ENCODE measurements around the gene CD177. TPM values are rescaled to one million over a fixed set of nuclear protein-coding genes. Genes with fewer than 3 reads are reported as not detected.
"Not testable (repeated sequence)": the region's sequence is repeated elsewhere in the genome, so short reads cannot be mapped to it uniquely, and the experiment has no call there.

The CD177 gene
- polyA plus RNA-seq, 12 donors = 0.14 to 1.1 (median 0.30) TPM; not detected in 3

GRCh38 chr19:43332058-43332922 is 21.2 kb upstream of the CD177 start:
- no peak for DNase-seq

DNA sequence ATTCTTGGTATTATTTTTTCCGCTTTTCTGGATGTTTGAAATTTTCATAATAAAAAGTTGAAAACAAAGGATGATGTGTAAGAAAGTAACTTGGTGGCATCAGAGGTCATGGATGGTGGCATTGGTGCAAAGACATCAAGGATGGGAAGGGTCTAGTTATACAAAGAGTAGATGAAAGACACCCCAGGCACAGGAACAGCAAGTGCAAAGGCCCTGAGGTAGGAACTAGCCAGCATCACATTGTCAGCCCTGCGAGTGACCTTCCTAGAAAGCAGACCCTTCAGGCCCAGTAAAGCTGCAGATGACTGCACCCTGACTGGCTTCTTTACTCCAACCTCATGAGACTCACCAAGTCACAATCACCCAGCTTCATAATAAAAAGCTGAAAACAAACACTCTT is 17.0 kb upstream of the CD177 start:
- not testable (repeated sequence) for DNase-seq

GRCh38 chr19:43337737-43338136 is 15.7 kb upstream of the CD177 start:
- DNase-seq = no peak

- no peak for DNase-seq
These were observed 15.0 kb upstream of the CD177 start for GRCh38 chr19:43338530-43338929.

DNA sequence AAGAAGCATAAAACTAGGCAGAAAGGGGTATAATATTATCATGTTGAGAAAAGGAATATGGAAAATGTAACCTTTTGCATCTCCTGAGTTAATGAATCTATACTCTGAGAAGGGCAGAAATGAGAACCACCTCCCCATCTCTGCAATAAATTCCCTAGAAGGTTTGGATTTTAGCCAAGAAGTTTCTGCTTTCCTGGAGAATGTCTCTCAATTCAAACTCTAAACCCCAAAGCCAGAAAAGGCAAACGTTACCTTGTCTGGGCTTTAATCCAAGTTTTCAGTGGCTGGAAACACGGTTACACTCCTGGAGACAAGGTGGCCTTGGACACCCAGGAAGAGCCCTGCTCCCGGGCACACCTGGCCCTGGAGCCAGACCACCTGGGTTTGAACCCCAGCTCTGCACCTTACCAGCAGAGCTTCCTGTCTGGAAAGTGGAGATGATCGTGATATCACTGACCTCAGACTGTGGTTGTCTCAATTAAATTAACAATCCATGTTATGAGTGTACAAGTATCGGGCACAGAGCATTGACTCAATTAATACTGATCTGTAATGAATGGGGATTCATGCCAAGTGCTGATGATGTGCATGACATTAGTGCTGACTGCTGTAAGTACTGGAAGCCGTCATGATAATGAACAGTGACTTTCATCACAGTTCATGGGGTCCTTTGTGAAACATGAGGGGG is 14.1 kb upstream of the CD177 start:
- DNase-seq = not testable (repeated sequence)

- DNase-seq = not testable (repeated sequence)
These were observed 13.4 kb upstream of the CD177 start for GRCh38 chr19:43340101-43340500.

GRCh38 chr19:43341098-43341497 is 12.4 kb upstream of the CD177 start:
- not testable (repeated sequence) for DNase-seq

GRCh38 chr19:43342104-43342503 is 11.4 kb upstream of the CD177 start:
- DNase-seq = not testable (repeated sequence)

DNA sequence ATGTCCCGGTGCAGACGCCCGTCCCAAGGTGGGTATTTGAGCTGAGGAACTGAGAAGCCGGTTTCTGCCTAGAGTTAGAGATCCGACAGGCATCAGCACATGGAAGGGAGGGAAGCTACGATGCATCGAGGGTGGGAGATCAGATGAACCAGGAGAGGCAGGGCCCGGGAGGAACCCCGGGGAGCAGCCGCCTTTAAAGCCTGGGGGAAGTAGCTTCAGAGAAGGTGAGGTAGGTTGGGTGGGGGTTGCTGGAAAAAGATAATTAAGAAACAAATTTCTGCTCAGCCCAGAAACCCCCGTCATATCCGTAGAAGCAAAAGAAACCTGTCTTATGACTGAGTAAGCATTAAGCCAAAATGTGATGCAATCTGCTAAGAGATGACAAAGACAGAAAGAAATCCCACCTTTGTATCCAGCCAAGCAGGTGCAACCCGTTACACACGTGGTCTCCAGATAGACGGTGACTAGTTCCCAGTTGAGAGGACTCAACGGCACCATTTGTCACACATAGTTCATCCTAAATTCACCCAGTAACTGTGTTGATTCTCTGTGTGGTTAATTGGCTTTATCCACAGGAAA is 9.1 kb upstream of the CD177 start:
- not testable (repeated sequence) for DNase-seq

GRCh38 chr19:43349813-43350212 is 3.7 kb upstream of the CD177 start:
- DNase-seq = not testable (repeated sequence)

DNA sequence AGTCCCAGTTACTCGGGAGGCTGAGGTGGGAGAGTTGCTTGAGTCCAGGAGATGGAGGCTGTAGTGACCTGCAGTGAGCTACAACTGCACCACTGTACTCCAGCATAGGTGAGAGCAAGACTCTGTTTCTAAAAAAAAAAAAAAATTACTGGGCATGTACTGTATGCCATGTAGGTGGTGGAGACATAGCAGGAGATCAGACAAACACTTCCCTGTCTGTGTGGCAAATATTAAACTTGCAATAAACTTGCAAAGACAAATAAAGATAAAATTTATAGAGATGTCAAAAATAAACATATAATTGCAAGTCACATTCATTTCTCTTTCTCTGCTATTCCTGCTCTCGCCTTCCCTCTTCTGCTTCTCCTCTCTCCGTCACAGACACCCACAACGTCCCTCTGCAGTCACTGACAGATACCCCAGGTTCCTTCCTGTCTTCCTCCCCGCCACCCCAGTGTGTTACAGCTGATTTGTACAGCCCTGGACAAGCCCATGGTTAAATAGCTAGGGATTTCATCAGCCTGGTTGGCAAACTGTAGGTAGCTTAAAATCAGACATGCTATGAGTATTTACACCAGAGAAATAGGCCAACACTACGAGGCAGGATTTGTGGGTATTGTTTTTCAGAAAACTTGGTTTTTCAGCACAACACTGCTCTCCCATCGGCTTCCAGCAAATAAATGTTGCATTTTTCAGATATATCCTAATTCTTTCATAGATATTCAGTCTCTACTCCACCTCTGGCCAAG is 1.3 kb upstream of the CD177 start:
- no peak for DNase-seq

GRCh38 chr19:43354305-43354627 is 780 bp downstream of the CD177 start:
- DNase-seq = no peak

DNA sequence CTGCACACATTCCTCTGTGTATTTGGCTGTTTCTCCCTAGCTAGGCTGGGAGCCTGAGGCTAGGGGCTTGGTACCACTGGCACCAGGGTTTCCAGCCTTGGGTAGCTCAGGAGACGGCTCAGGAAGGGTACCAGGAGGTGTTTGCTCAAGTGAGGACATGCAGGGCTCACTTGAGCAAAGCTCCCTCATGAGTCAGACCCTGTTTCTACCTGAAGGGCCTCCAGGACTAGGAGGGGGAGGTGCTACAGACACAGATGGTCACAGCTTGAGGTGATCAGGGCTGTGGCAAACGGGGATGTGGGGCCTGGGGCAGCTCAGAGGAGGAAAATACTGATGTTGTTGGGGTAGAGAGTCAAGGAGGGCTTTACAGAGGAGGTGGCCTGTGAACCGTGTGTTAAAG is 3.3 kb downstream of the CD177 start:
- DNase-seq = not testable (repeated sequence)

GRCh38 chr19:43362179-43362578 is 8.7 kb downstream of the CD177 start:
- no peak for DNase-seq

DNA sequence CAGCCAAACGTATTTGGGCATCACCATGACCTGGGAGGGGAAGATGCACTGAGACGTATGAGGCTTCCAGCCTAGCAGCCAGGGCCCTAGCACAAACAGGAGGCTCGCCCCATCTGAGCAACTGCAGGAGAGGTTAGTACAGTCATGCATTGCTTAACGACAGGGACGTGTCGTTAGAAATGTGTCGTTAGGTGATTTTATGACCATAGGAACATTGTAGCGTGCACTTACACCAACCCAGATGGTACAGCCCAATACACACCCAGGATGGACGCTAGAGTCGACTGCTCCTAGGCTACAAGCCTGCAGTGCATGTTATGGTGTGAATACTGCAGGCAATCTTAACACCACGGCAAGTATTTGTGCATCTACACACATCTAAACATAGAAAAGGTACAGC is 9.3 kb downstream of the CD177 start:
- no peak for DNase-seq

- DNase-seq = not testable (repeated sequence)
These were observed 12.2 kb downstream of the CD177 start for GRCh38 chr19:43365677-43366076.

DNA sequence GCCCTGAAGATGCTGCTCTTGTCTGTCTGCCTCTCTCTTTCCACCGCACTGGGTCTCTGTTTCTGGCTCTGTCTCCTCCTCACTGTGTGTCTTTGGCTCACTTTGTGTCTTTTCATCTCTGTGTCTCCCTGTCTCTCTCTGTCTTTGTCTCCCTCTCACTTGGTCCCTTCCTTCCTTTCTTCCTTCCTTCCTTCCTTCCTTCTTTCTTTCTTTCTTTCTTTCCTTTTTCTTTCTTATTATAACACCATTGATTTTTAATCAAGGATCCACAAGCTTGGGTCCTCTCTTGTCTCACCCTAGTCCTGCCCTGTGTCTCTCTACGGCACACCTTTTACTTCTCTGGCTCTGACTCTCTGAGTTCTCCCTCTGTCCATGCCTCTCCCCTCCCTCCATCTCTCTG is 14.3 kb downstream of the CD177 start:
- no peak for DNase-seq

- not testable (repeated sequence) for DNase-seq
These were observed 15.4 kb downstream of the CD177 start for GRCh38 chr19:43368897-43369296.

GRCh38 chr19:43371909-43372308 is 18.4 kb downstream of the CD177 start:
- no peak for DNase-seq

DNA sequence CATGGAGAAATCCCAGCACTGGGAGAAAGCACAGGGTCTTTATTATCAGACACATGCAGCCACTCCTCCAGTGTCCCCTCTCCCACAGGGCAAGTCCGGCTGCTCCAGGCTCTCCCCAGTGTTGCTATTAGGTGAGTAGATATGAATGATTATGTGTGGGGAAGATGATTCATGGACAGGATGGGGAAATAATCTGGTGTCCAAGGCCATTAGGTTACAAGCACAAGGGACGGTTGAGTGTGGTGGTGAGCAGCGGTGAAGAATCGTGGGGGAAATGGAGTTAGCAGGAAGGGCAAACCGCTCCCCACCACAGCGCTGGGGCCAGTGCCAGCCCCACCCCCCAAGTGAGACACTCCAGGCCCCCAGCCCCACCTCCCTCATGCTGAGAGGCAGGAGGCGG is 19.0 kb downstream of the CD177 start:
- no peak for DNase-seq

GRCh38 chr19:43377624-43378023 is 24.1 kb downstream of the CD177 start:
- not testable (repeated sequence) for DNase-seq

- DNase-seq = no peak
These were observed 26.5 kb downstream of the CD177 start for GRCh38 chr19:43380008-43380407.
